Sigmoid colon (tissue), 7 donors: ENCODE data around the gene CTBP2. TPM values are rescaled to one million over a fixed set of nuclear protein-coding genes. Genes with fewer than 3 reads are reported as not detected.

Experiments
- DNase-seq: peaks from one replicate; pipeline ENCODE4 v3.0.0-alpha.2; 2019
- H3K27ac ChIP-seq, 4 donors: fragments of 200-600 bp; sonication (generic); one replicate each; pipeline ENCODE4 v1.5.1; 2016 to 2019; ENCODE audit warnings: mild to moderate bottlenecking in 1 of 4
- H3K27me3 ChIP-seq, 3 donors: fragments of 200-600 bp; sonication (generic); one replicate each; pipeline ENCODE4 v1.5.1; 2019; ENCODE audit warnings: mild to moderate bottlenecking in 1 of 3
- H3K36me3 ChIP-seq, 4 donors: fragments of 200-600 bp; sonication (generic); one replicate each; pipeline ENCODE4 v1.5.1; 2016 to 2019
- H3K4me1 ChIP-seq, 4 donors: fragments of 200-600 bp; sonication (generic); one replicate each; pipeline ENCODE4 v1.5.1; 2017 to 2019
- H3K4me3 ChIP-seq, 4 donors: fragments of 200-600 bp; sonication (generic); one replicate each; pipeline ENCODE4 v1.5.1; 2017 to 2019; ENCODE audit warnings: mild to moderate bottlenecking in 2 of 4, moderate library complexity in 1 of 4
- H3K9me3 ChIP-seq, 4 donors: fragments of 200-600 bp in 3 of 4; sonication (generic) in 3 of 4; one replicate each; pipeline versions ENCODE4 v1.5.1 to v1.6.1; 2013 to 2019
- EP300 ChIP-seq, 4 donors: sonication (generic); formaldehyde crosslinking; IDR thresholded peaks; one replicate each; pipeline ENCODE4 v1.6.1; 2017; ENCODE audit warnings: antibody characterized with exemption in 4 of 4
- POLR2A ChIP-seq, 2 donors: fragments of 450-650 bp; IDR thresholded peaks; one replicate each; pipeline ENCODE4 v1.6.1; 2016; ENCODE audit warnings: antibody characterized with exemption in 2 of 2, mild to moderate bottlenecking in 2 of 2, moderate library complexity in 2 of 2
- POLR2AphosphoS5 ChIP-seq, 4 donors: sonication (generic); formaldehyde crosslinking; IDR thresholded peaks; one replicate each; pipeline ENCODE4 v1.6.1; 2017; ENCODE audit warnings: antibody characterized with exemption in 4 of 4
- WGBS, 2 donors: extraction: QIAGEN DNeasy Blood & Tissue Kit; methylation state at CpG; one replicate each; pipeline ENCODE4 v1.1.7; 2013; 5-methylcytosine and 5-hydroxymethylcytosine counted together
- intact Hi-C: fragments of 100-400 bp; cut with DNase I; formaldehyde crosslinking; loops from one replicate; pipeline ENCODE4 v1.15.1; 2023
- polyA plus RNA-seq, 3 donors: library from polyadenylated mRNA; stranded (reverse); fragments of 200-250 nt; gene quantifications; one replicate each; pipeline ENCODE4 v1.2.3, GENCODE V29; 2013
- total RNA-seq, 4 donors: library from RNA; depleted of rRNA; stranded (reverse); fragments of >200 nt; gene quantifications; one replicate each; pipeline ENCODE4 v1.1.0, GENCODE V29; 2016
- TF ChIP-seq, protein P1 (sequence below), 4 experiments: fragments of 450-650 bp in 3 of 4; fragments of 200-600 bp in 1 of 4; IDR thresholded peaks; one replicate each; pipeline ENCODE4 v1.5.1; 2016 to 2019; ENCODE audit warnings: antibody characterized with exemption in 4 of 4, mild to moderate bottlenecking in 3 of 4, moderate library complexity in 2 of 4
- donor health status: healthy with polysubstance abuse.
- donor health status: Bipolar disorder and iron deficiency.
- donor health status: healthy.

CTBP2 gene
- total and polyA plus RNA-seq, 7 donors = 31.2 to 62.4 (median 52.0) TPM

DNA sequence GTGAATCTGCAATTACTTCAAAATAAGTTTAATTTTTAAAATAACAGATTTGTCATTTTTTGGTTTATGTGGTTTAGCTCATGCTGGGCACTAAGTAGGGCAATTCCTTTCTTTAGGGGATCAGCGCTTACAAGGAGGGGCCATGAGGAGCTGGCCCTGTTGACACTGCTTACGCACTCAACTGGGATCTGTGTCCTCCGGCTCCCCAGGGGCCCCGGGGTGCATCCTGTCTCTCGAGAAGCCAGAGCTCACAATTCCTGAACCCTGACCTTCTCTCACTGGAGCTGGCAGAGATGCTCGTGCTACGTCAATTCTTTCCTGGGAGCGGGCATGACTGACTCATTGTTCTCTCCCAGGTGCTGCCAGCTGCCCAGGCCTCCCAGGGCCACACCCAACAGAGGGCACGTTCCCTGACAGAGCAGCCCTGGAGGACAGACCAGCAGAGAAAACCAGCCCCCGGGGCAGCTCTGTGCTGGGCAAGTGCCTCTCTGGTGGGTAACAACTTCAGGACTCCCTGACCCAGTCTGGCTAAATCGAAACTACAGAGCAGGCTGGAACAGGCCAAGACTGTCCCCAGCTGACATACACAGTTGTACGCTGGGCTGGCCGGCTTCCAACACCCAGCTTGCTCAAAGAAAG, 36.8 kb downstream of the CTBP2 start:
- peaks cover 0 to 7% (median 0%) of the 10 kb centered on the region in 4 donors for H3K36me3 ChIP-seq
- WGBS, 2 donors = 10 to 51% methylated on average over 13 of the region's 13 CpGs
- H3K9me3 ChIP-seq = no peaks in the 10 kb centered on the region
- no peaks in the 10 kb centered on the region for H3K27me3 ChIP-seq
- peak overlapping the region in 3 of 4 donors; percentile 6 to 26 (median 16) for H3K4me3 ChIP-seq
- H3K4me1 ChIP-seq = peaks cover 0 to 67% (median 61%) of the 10 kb centered on the region in 4 donors
- TF ChIP-seq POLR2A (IDR thresholded peaks at IDR 0.05) (no peak), POLR2AphosphoS5 (IDR thresholded peaks at IDR 0.05) (peak in 3 of 4 donors; percentile 28 to 46 (median 41))
- peak overlapping the region; percentile 76 to 85 (median 78) for H3K27ac ChIP-seq
- peak; percentile 91 for DNase-seq
- intact Hi-C loops = no loop called here

DNA sequence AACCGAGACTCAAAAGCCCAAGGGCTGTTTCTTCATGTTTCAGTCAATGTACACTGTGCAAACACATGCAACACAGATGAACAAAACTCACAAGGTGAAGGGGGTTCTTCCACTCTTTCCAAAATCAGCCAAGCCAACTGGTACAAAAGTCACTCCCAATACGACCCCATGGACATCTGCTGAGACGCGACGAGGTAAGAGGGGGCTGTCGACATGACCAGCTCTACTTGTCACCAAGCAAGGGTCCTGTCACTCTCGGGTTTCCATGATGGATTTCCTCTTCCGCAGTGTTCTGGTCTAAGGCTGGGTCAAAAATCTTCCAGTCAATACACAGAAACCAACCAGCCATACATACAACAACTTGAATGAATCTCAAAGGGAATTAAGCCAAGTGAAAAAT, 37.8 kb downstream of the CTBP2 start:
- Histone ChIP-seq H3K36me3 (peaks cover 0 to 7% (median 0%) of the 10 kb centered on the region in 4 donors), H3K4me3 (no peak overlapping the region), H3K27me3 (no peaks in the 10 kb centered on the region), H3K27ac (peak overlapping the region in 3 of 4 donors; percentile 76 to 85 (median 78)), H3K4me1 (peaks cover 0 to 76% (median 64%) of the 10 kb centered on the region in 4 donors), H3K9me3 (no peaks in the 10 kb centered on the region)
- TF ChIP-seq POLR2AphosphoS5 (IDR thresholded peaks at IDR 0.05) (no peak), EP300 (IDR thresholded peaks at IDR 0.05) (no peak), POLR2A (IDR thresholded peaks at IDR 0.05) (no peak)
- TF ChIP-seq, protein P1, sequence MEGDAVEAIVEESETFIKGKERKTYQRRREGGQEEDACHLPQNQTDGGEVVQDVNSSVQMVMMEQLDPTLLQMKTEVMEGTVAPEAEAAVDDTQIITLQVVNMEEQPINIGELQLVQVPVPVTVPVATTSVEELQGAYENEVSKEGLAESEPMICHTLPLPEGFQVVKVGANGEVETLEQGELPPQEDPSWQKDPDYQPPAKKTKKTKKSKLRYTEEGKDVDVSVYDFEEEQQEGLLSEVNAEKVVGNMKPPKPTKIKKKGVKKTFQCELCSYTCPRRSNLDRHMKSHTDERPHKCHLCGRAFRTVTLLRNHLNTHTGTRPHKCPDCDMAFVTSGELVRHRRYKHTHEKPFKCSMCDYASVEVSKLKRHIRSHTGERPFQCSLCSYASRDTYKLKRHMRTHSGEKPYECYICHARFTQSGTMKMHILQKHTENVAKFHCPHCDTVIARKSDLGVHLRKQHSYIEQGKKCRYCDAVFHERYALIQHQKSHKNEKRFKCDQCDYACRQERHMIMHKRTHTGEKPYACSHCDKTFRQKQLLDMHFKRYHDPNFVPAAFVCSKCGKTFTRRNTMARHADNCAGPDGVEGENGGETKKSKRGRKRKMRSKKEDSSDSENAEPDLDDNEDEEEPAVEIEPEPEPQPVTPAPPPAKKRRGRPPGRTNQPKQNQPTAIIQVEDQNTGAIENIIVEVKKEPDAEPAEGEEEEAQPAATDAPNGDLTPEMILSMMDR (IDR thresholded peaks at IDR 0.05) = no peak
- 89 to 91% methylated on average over 8 of the region's 8 CpGs for WGBS, 2 donors
- intact Hi-C loops = no loop called here
- DNase-seq = peak; percentile 32

DNA sequence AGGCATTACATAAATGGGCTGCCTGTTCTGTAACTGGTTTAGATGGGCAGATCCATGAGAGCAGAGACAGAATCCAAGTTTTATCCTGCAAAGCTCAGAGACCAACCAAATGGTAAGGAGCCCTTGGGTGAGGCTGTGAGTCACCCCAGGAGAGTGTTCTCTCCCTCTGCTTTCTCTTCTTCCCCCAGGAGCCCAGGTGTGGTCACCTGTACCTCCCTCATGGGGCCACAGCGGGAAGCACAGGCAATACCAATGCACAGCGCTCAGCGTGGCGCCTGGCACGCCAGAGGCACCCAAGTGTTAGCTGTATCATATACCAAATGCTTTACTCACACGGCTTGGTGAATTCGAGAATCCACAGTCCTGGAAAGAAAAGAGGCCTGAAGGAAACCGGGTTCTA, 39.4 kb downstream of the CTBP2 start:
- no peak overlapping the region for H3K4me3 ChIP-seq
- H3K27ac ChIP-seq = peak overlapping the region in 1 of 4 donors; percentile 3
- TF ChIP-seq, protein P1 (IDR thresholded peaks at IDR 0.05) = no peak
- TF ChIP-seq POLR2AphosphoS5 (IDR thresholded peaks at IDR 0.05) = no peak
- no peak for TF ChIP-seq POLR2A (IDR thresholded peaks at IDR 0.05)
- TF ChIP-seq EP300 (IDR thresholded peaks at IDR 0.05) = no peak
- H3K9me3 ChIP-seq = no peaks in the 10 kb centered on the region
- intact Hi-C loops = no loop called here
- 86 to 94% methylated on average over 8 of the region's 8 CpGs for WGBS, 2 donors
- H3K27me3 ChIP-seq = no peaks in the 10 kb centered on the region
- H3K36me3 ChIP-seq = peaks cover 0 to 7% (median 0%) of the 10 kb centered on the region in 4 donors
- peaks cover 0 to 84% (median 76%) of the 10 kb centered on the region in 4 donors for H3K4me1 ChIP-seq
- DNase-seq = peak; percentile 51

DNA sequence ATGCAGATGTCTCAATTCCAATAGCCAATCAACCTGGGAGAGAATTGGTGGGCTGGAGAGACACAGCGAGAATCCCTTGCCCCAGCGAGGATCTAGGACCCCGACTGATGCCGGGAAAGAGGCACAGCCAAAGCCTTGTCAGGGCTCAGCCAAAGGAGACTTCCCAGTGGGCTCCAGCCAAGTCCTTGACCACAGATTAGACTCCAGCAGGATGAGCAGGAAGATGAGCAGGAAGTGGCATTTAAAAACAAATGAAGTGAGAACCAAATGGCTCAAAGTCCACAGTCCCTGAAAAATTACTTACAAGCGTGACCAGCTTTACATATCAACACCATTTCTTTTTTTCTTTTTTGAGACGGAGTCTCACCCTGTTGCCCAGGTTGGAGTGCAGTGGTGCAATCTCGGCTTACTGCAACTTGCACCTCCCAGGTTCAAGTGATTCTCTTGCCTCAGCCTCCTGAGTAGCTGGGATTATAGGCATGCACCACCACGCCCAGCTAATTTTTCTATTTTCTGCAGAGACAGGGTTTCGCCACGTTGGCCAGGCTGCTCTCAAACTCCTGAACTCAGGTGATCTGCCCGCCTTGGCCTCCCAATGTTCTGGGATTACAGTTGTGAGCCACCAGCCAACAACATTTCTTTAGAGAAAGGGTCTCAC, 40.2 kb downstream of the CTBP2 start:
- peaks cover 0 to 7% (median 0%) of the 10 kb centered on the region in 4 donors for H3K36me3 ChIP-seq
- H3K27me3 ChIP-seq = no peaks in the 10 kb centered on the region
- H3K4me1 ChIP-seq = peaks cover 0 to 83% (median 72%) of the 10 kb centered on the region in 4 donors
- TF ChIP-seq POLR2AphosphoS5 (IDR thresholded peaks at IDR 0.05) = no peak
- TF ChIP-seq EP300 (IDR thresholded peaks at IDR 0.05) = no peak
- TF ChIP-seq, protein P1 (IDR thresholded peaks at IDR 0.05) = no peak
- no peak for TF ChIP-seq POLR2A (IDR thresholded peaks at IDR 0.05)
- intact Hi-C loops = no loop called here
- 58 to 73% methylated on average over 11 of the region's 11 CpGs for WGBS, 2 donors
- H3K9me3 ChIP-seq = no peaks in the 10 kb centered on the region
- no peak overlapping the region for H3K4me3 ChIP-seq
- peak overlapping the region in 2 of 4 donors; percentile 3 to 9 for H3K27ac ChIP-seq
- DNase-seq = peak; percentile 57

DNA sequence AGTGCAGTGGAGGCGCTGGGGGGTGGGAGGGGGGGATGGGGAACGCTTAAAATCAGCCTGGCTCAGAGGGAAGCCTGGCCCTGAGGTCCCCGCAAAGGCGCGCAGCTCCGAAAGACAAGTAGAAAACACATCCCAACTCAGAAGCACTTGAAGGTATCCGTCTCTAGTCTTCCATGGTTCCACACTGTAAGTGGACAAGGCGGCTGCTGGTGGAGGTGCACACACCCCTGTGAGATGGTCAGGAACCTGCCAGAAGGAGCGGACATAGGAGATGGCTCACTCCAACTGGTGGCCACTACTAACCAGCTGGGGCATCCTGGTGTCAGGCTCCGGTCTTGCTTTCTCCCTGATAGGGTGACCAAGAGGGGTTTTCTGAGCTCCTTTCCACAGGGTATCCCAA, 41.7 kb downstream of the CTBP2 start:
- Histone ChIP-seq H3K27me3 (no peaks in the 10 kb centered on the region), H3K9me3 (no peaks in the 10 kb centered on the region), H3K27ac (peak overlapping the region; percentile 63 to 75 (median 64)), H3K4me1 (peaks cover 0 to 83% (median 71%) of the 10 kb centered on the region in 4 donors), H3K36me3 (peaks cover 0 to 7% (median 0%) of the 10 kb centered on the region in 4 donors), H3K4me3 (no peak overlapping the region)
- intact Hi-C loops = no loop called here
- DNase-seq = peak; percentile 59
- no peak for TF ChIP-seq POLR2AphosphoS5 (IDR thresholded peaks at IDR 0.05)
- no peak for TF ChIP-seq EP300 (IDR thresholded peaks at IDR 0.05)
- TF ChIP-seq, protein P1 (IDR thresholded peaks at IDR 0.05) = no peak
- TF ChIP-seq POLR2A (IDR thresholded peaks at IDR 0.05) = no peak
- 87 to 93% methylated on average over 10 of the region's 10 CpGs for WGBS, 2 donors
